Measurements from ENCODE around the gene VIPAS39. TPM values are rescaled to one million over a fixed set of nuclear protein-coding genes. Genes with fewer than 3 reads are reported as not detected.

The VIPAS39 gene
- total and polyA plus RNA-seq, 8 donors, result 15.4 to 40.4 (median 30.2) TPM

DNA sequence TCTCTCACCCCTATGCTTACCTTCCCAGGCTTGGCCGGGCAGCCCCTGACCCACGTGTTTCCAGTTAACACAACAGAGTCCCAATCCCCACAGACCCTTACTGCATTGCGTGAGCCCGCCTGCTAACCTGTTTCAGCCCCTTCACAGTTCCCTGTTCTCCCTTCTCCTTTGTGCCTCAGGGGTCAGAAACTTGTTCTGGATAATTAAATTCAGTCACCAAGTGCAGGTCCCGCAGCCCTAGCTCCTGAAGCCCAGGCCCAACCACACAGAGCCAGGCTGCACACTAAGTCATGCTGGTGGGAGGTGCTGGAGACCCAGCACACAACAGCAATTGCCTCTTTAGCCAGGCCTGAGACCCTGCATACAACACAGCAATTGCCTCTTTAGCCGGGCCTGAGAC is 31.6 kb upstream of the VIPAS39 start:
- Histone ChIP-seq H3K27ac (no peak overlapping the region), H3K27me3 (no peaks in the 10 kb centered on the region), H3K9me3 (no peaks in the 10 kb centered on the region), H3K36me3 (no peaks in the 10 kb centered on the region), H3K4me3 (no peak overlapping the region), H3K4me1 (no peaks in the 10 kb centered on the region)
- TF ChIP-seq, protein P1, sequence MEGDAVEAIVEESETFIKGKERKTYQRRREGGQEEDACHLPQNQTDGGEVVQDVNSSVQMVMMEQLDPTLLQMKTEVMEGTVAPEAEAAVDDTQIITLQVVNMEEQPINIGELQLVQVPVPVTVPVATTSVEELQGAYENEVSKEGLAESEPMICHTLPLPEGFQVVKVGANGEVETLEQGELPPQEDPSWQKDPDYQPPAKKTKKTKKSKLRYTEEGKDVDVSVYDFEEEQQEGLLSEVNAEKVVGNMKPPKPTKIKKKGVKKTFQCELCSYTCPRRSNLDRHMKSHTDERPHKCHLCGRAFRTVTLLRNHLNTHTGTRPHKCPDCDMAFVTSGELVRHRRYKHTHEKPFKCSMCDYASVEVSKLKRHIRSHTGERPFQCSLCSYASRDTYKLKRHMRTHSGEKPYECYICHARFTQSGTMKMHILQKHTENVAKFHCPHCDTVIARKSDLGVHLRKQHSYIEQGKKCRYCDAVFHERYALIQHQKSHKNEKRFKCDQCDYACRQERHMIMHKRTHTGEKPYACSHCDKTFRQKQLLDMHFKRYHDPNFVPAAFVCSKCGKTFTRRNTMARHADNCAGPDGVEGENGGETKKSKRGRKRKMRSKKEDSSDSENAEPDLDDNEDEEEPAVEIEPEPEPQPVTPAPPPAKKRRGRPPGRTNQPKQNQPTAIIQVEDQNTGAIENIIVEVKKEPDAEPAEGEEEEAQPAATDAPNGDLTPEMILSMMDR (IDR thresholded peaks at IDR 0.05), result no peak
- intact Hi-C loops (cut with DNase I), result no loop called here
- no peak for DNase-seq
- no peak for ATAC-seq

DNA sequence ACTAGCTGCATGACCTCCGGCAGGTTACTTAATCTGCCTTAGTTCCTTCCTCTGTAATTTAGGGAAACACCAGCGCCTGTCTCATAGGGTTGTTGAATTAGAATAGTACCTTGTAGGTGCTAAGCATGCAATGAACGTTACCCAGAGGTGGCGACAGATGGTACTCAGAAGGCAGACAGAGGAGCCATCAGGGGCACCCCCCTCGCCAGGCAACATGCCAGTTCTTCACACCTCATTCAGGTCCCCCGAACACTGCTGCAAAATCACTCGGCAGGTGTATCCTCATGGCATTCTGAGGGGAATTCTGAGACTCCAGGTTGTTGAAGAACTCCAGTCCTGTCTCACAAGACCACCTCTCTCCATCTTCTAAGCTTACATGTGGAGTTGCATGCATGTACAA is 31.2 kb upstream of the VIPAS39 start:
- intact Hi-C loops (cut with DNase I), result no loop called here
- Histone ChIP-seq H3K4me1 (no peaks in the 10 kb centered on the region), H3K9me3 (no peaks in the 10 kb centered on the region), H3K27ac (no peak overlapping the region), H3K36me3 (no peaks in the 10 kb centered on the region), H3K4me3 (no peak overlapping the region), H3K27me3 (no peaks in the 10 kb centered on the region)
- ATAC-seq (no peak), DNase-seq (no peak)
- TF ChIP-seq, protein P1 (IDR thresholded peaks at IDR 0.05), result no peak

GRCh38 chr14:77485901-77486678 is 28.7 kb upstream of the VIPAS39 start:
- DNase-seq (no peak), ATAC-seq (peak; percentile 37)
- TF ChIP-seq, protein P1 (IDR thresholded peaks at IDR 0.05), result no peak
- H3K27me3 ChIP-seq, result no peaks in the 10 kb centered on the region
- intact Hi-C loops (cut with DNase I), result no loop called here
- no peaks in the 10 kb centered on the region for H3K4me1 ChIP-seq
- H3K36me3 ChIP-seq, result no peaks in the 10 kb centered on the region
- H3K9me3 ChIP-seq, result no peaks in the 10 kb centered on the region
- no peak overlapping the region for H3K4me3 ChIP-seq
- no peak overlapping the region for H3K27ac ChIP-seq

DNA sequence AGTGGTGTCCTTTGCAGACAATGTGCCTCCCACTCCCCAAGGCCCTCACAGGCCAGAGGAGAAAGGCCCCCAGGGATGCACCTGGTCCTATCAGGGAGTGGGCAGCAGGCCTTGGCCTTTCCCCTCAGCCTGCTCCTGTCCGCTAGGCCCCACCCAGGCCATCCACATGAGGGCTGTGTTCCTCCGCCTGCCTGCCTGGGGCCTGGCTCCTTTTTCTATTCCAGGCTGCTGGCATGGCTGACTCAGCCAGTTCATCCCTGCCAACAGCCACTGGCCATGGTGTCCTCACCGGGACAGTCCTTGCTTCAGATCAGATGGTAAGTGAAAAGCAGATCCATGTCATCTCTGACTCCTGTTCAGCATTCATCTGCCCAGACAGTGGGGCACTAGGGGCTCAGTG is 27.9 kb upstream of the VIPAS39 start:
- Histone ChIP-seq H3K27me3 (no peaks in the 10 kb centered on the region), H3K9me3 (no peaks in the 10 kb centered on the region)
- intact Hi-C loops (cut with DNase I), result no loop called here

GRCh38 chr14:77482422-77482821 is 25.0 kb upstream of the VIPAS39 start:
- no peaks in the 10 kb centered on the region for H3K9me3 ChIP-seq
- ATAC-seq (no peak), DNase-seq (no peak)
- intact Hi-C loops (cut with DNase I), result no loop called here
- no peak overlapping the region for H3K4me3 ChIP-seq
- no peak overlapping the region for H3K27ac ChIP-seq
- H3K36me3 ChIP-seq, result no peaks in the 10 kb centered on the region
- H3K27me3 ChIP-seq, result no peaks in the 10 kb centered on the region
- TF ChIP-seq, protein P1 (IDR thresholded peaks at IDR 0.05), result no peak
- no peaks in the 10 kb centered on the region for H3K4me1 ChIP-seq

More for the DNA sequence above, 27.9 kb upstream of the VIPAS39 start:
- no peaks in the 10 kb centered on the region for H3K36me3 ChIP-seq
- no peak overlapping the region for H3K4me3 ChIP-seq
- ATAC-seq (no peak), DNase-seq (no peak)
- no peaks in the 10 kb centered on the region for H3K4me1 ChIP-seq
- no peak overlapping the region for H3K27ac ChIP-seq
- TF ChIP-seq, protein P1 (IDR thresholded peaks at IDR 0.05), result no peak

All from left lung (tissue), 10 donors.